ENCODE measurements around the gene DOK1.

The DOK1 gene

GRCh38 chr2:74536166-74536950, 18.2 kb upstream of the DOK1 start:
- WGBS, 2 experiments (ENCODE audit: insufficient coverage in 2 of 2), result 92 to 95% methylated on average over 18 to 21 of the region's 23 CpGs
- Histone ChIP-seq H3K9me3 (ENCODE audit: control insufficient read depth, low read length) (no peaks in the 10 kb centered on the region), H3K4me1 (ENCODE audit: control insufficient read depth, insufficient read depth, low read length, poor library complexity, severe bottlenecking) (peaks cover 5% of the 10 kb centered on the region), H3K36me3 (ENCODE audit: control insufficient read depth, insufficient read depth, low read length) (peaks cover 33% of the 10 kb centered on the region), H3K4me3 (ENCODE audit: extremely low read depth, insufficient read depth, low read length, poor library complexity, severe bottlenecking) (no peak overlapping the region), H3K27ac (ENCODE audit: low read depth, low read length, severe bottlenecking) (no peak overlapping the region)

- WGBS, 2 experiments (ENCODE audit: insufficient coverage in 2 of 2), result 76 to 83% methylated on average over 4 of the region's 4 CpGs
- H3K4me3 ChIP-seq (ENCODE audit: extremely low read depth, insufficient read depth, low read length, poor library complexity, severe bottlenecking), result no peak overlapping the region
- H3K9me3 ChIP-seq (ENCODE audit: control insufficient read depth, low read length), result no peaks in the 10 kb centered on the region
Observed at GRCh38 chr2:74537140-74537539, 17.4 kb upstream of the DOK1 start.

GRCh38 chr2:74538881-74539339, 15.6 kb upstream of the DOK1 start:
- no peak overlapping the region for H3K4me3 ChIP-seq (ENCODE audit: extremely low read depth, insufficient read depth, low read length, poor library complexity, severe bottlenecking)
- H3K27ac ChIP-seq (ENCODE audit: low read depth, low read length, severe bottlenecking), result no peak overlapping the region
- peaks cover 13% of the 10 kb centered on the region for H3K36me3 ChIP-seq (ENCODE audit: control insufficient read depth, insufficient read depth, low read length)
- peaks cover 5% of the 10 kb centered on the region for H3K4me1 ChIP-seq (ENCODE audit: control insufficient read depth, insufficient read depth, low read length, poor library complexity, severe bottlenecking)
- 92 to 100% methylated on average over 4 to 7 of the region's 7 CpGs for WGBS, 2 experiments (ENCODE audit: insufficient coverage in 2 of 2)
- H3K9me3 ChIP-seq (ENCODE audit: control insufficient read depth, low read length), result no peaks in the 10 kb centered on the region

More at GRCh38 chr2:74537140-74537539, 17.4 kb upstream of the DOK1 start:
- peaks cover 30% of the 10 kb centered on the region for H3K36me3 ChIP-seq (ENCODE audit: control insufficient read depth, insufficient read depth, low read length)
- peaks cover 5% of the 10 kb centered on the region for H3K4me1 ChIP-seq (ENCODE audit: control insufficient read depth, insufficient read depth, low read length, poor library complexity, severe bottlenecking)
- H3K27ac ChIP-seq (ENCODE audit: low read depth, low read length, severe bottlenecking), result no peak overlapping the region

- H3K4me3 ChIP-seq (ENCODE audit: extremely low read depth, insufficient read depth, low read length, poor library complexity, severe bottlenecking), result no peak overlapping the region
- H3K9me3 ChIP-seq (ENCODE audit: control insufficient read depth, low read length), result no peaks in the 10 kb centered on the region
- H3K4me1 ChIP-seq (ENCODE audit: control insufficient read depth, insufficient read depth, low read length, poor library complexity, severe bottlenecking), result peaks cover 5% of the 10 kb centered on the region
- H3K27ac ChIP-seq (ENCODE audit: low read depth, low read length, severe bottlenecking), result no peak overlapping the region
- H3K36me3 ChIP-seq (ENCODE audit: control insufficient read depth, insufficient read depth, low read length), result peaks cover 8% of the 10 kb centered on the region
- WGBS, 2 experiments (ENCODE audit: insufficient coverage in 2 of 2), result 100% methylated on average over 5 of the region's 5 CpGs
Observed at GRCh38 chr2:74540291-74540690, 14.2 kb upstream of the DOK1 start.

GRCh38 chr2:74542978-74543377, 11.5 kb upstream of the DOK1 start:
- H3K36me3 ChIP-seq (ENCODE audit: control insufficient read depth, insufficient read depth, low read length), result peaks cover 8% of the 10 kb centered on the region
- H3K4me3 ChIP-seq (ENCODE audit: extremely low read depth, insufficient read depth, low read length, poor library complexity, severe bottlenecking), result no peak overlapping the region
- H3K4me1 ChIP-seq (ENCODE audit: control insufficient read depth, insufficient read depth, low read length, poor library complexity, severe bottlenecking), result no peaks in the 10 kb centered on the region
- WGBS, 2 experiments (ENCODE audit: insufficient coverage in 2 of 2), result no CpG with 5 or more reads among the region's 1 CpG
- no peak overlapping the region for H3K27ac ChIP-seq (ENCODE audit: low read depth, low read length, severe bottlenecking)
- no peaks in the 10 kb centered on the region for H3K9me3 ChIP-seq (ENCODE audit: control insufficient read depth, low read length)

GRCh38 chr2:74544634-74545033, 9.9 kb upstream of the DOK1 start:
- 76 to 95% methylated on average over 3 of the region's 3 CpGs for WGBS, 2 experiments (ENCODE audit: insufficient coverage in 2 of 2)
- no peaks in the 10 kb centered on the region for H3K9me3 ChIP-seq (ENCODE audit: control insufficient read depth, low read length)
- H3K4me1 ChIP-seq (ENCODE audit: control insufficient read depth, insufficient read depth, low read length, poor library complexity, severe bottlenecking), result peaks cover 4% of the 10 kb centered on the region
- H3K27ac ChIP-seq (ENCODE audit: low read depth, low read length, severe bottlenecking), result no peak overlapping the region
- H3K4me3 ChIP-seq (ENCODE audit: extremely low read depth, insufficient read depth, low read length, poor library complexity, severe bottlenecking), result no peak overlapping the region
- peaks cover 9% of the 10 kb centered on the region for H3K36me3 ChIP-seq (ENCODE audit: control insufficient read depth, insufficient read depth, low read length)

- peaks cover 4% of the 10 kb centered on the region for H3K4me1 ChIP-seq (ENCODE audit: control insufficient read depth, insufficient read depth, low read length, poor library complexity, severe bottlenecking)
- no peak overlapping the region for H3K4me3 ChIP-seq (ENCODE audit: extremely low read depth, insufficient read depth, low read length, poor library complexity, severe bottlenecking)
- no peak overlapping the region for H3K27ac ChIP-seq (ENCODE audit: low read depth, low read length, severe bottlenecking)
- peaks cover 18% of the 10 kb centered on the region for H3K36me3 ChIP-seq (ENCODE audit: control insufficient read depth, insufficient read depth, low read length)
- H3K9me3 ChIP-seq (ENCODE audit: control insufficient read depth, low read length), result no peaks in the 10 kb centered on the region
- WGBS, 2 experiments (ENCODE audit: insufficient coverage in 2 of 2), result 75 to 100% methylated on average over 2 of the region's 3 CpGs
Observed at GRCh38 chr2:74546004-74546403, 8.5 kb upstream of the DOK1 start.

- H3K4me1 ChIP-seq (ENCODE audit: control insufficient read depth, insufficient read depth, low read length, poor library complexity, severe bottlenecking), result peaks cover 4% of the 10 kb centered on the region
- 11 to 12% methylated on average over 26 of the region's 26 CpGs for WGBS, 2 experiments (ENCODE audit: insufficient coverage in 2 of 2)
- peaks cover 31% of the 10 kb centered on the region for H3K36me3 ChIP-seq (ENCODE audit: control insufficient read depth, insufficient read depth, low read length)
- H3K9me3 ChIP-seq (ENCODE audit: control insufficient read depth, low read length), result no peaks in the 10 kb centered on the region
- peak overlapping the region; percentile 45 for H3K4me3 ChIP-seq (ENCODE audit: extremely low read depth, insufficient read depth, low read length, poor library complexity, severe bottlenecking)
- H3K27ac ChIP-seq (ENCODE audit: low read depth, low read length, severe bottlenecking), result no peak overlapping the region
Observed at GRCh38 chr2:74548285-74548899, 6.1 kb upstream of the DOK1 start.

GRCh38 chr2:74548900-74549826, 5.4 kb upstream of the DOK1 start:
- Histone ChIP-seq H3K27ac (ENCODE audit: low read depth, low read length, severe bottlenecking) (no peak overlapping the region), H3K4me1 (ENCODE audit: control insufficient read depth, insufficient read depth, low read length, poor library complexity, severe bottlenecking) (peaks cover 4% of the 10 kb centered on the region), H3K36me3 (ENCODE audit: control insufficient read depth, insufficient read depth, low read length) (peaks cover 31% of the 10 kb centered on the region), H3K4me3 (ENCODE audit: extremely low read depth, insufficient read depth, low read length, poor library complexity, severe bottlenecking) (peak overlapping the region; percentile 45), H3K9me3 (ENCODE audit: control insufficient read depth, low read length) (no peaks in the 10 kb centered on the region)
- WGBS, 2 experiments (ENCODE audit: insufficient coverage in 2 of 2), result 10 to 11% methylated on average over 64 to 84 of the region's 85 CpGs

- H3K9me3 ChIP-seq (ENCODE audit: control insufficient read depth, low read length), result no peaks in the 10 kb centered on the region
- peaks cover 4% of the 10 kb centered on the region for H3K4me1 ChIP-seq (ENCODE audit: control insufficient read depth, insufficient read depth, low read length, poor library complexity, severe bottlenecking)
- no peak overlapping the region for H3K4me3 ChIP-seq (ENCODE audit: extremely low read depth, insufficient read depth, low read length, poor library complexity, severe bottlenecking)
- 92 to 96% methylated on average over 7 of the region's 7 CpGs for WGBS, 2 experiments (ENCODE audit: insufficient coverage in 2 of 2)
- no peak overlapping the region for H3K27ac ChIP-seq (ENCODE audit: low read depth, low read length, severe bottlenecking)
- peaks cover 31% of the 10 kb centered on the region for H3K36me3 ChIP-seq (ENCODE audit: control insufficient read depth, insufficient read depth, low read length)
Observed at GRCh38 chr2:74550231-74550630, 4.3 kb upstream of the DOK1 start.
